Measurements from ENCODE around the gene FRK.
"Not testable (repeated sequence)": the region's sequence is repeated elsewhere in the genome, so short reads cannot be mapped to it uniquely, and the experiment has no call there.

The FRK gene

GRCh38 chr6:116096048-116096759, 35.5 kb upstream of the FRK start:
- H3K4me3 ChIP-seq (ENCODE audit: low read length); H3K27me3 ChIP-seq (ENCODE audit: insufficient read depth, low read length); H2AFZ ChIP-seq (ENCODE audit: low read depth, low read length); H3K9me3 ChIP-seq (ENCODE audit: low read length); H3K4me1 ChIP-seq (ENCODE audit: insufficient read depth, low read length); H3K36me3 ChIP-seq (ENCODE audit: insufficient read depth, low read length): not testable (repeated sequence)

- no peaks in the 10 kb centered on the region for H3K4me1 ChIP-seq (ENCODE audit: insufficient read depth, low read length)
- H3K9me3 ChIP-seq (ENCODE audit: low read length), result peaks cover 7% of the 10 kb centered on the region
- no peak overlapping the region for H3K4me3 ChIP-seq (ENCODE audit: low read length)
- no peaks in the 10 kb centered on the region for H3K27me3 ChIP-seq (ENCODE audit: insufficient read depth, low read length)
- no peak overlapping the region for H2AFZ ChIP-seq (ENCODE audit: low read depth, low read length)
- H3K36me3 ChIP-seq (ENCODE audit: insufficient read depth, low read length), result no peaks in the 10 kb centered on the region
These were observed 33.4 kb upstream of the FRK start for GRCh38 chr6:116094041-116094440.

DNA sequence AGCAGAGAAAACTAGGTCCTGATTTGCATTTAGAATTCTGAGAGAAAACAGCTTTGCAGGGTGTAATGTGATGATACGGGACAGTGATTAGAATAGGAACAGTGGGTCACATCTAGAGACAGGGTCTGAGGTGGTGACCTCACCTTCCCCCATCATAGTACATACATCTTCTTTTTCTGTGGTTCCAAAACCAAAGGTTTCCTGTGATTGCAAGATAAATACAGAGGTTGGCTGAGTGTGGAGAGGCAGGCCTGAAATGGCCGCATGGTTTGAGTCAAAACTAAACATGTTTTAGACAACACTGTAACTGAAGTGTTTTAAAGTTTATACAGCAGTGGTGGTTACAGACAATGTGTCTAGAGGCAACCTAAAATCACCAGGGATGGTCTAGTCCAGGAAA, 29.6 kb upstream of the FRK start:
- Histone ChIP-seq H2AFZ (ENCODE audit: low read depth, low read length) (no peak overlapping the region), H3K9me3 (ENCODE audit: low read length) (no peaks in the 10 kb centered on the region), H3K4me3 (ENCODE audit: low read length) (no peak overlapping the region), H3K4me1 (ENCODE audit: insufficient read depth, low read length) (no peaks in the 10 kb centered on the region), H3K36me3 (ENCODE audit: insufficient read depth, low read length) (no peaks in the 10 kb centered on the region), H3K27me3 (ENCODE audit: insufficient read depth, low read length) (no peaks in the 10 kb centered on the region)

GRCh38 chr6:116088946-116089345, 28.3 kb upstream of the FRK start:
- Histone ChIP-seq H3K4me3 (ENCODE audit: low read length) (no peak overlapping the region), H3K27me3 (ENCODE audit: insufficient read depth, low read length) (no peaks in the 10 kb centered on the region), H2AFZ (ENCODE audit: low read depth, low read length) (no peak overlapping the region), H3K9me3 (ENCODE audit: low read length) (no peaks in the 10 kb centered on the region), H3K4me1 (ENCODE audit: insufficient read depth, low read length) (no peaks in the 10 kb centered on the region), H3K36me3 (ENCODE audit: insufficient read depth, low read length) (no peaks in the 10 kb centered on the region)

DNA sequence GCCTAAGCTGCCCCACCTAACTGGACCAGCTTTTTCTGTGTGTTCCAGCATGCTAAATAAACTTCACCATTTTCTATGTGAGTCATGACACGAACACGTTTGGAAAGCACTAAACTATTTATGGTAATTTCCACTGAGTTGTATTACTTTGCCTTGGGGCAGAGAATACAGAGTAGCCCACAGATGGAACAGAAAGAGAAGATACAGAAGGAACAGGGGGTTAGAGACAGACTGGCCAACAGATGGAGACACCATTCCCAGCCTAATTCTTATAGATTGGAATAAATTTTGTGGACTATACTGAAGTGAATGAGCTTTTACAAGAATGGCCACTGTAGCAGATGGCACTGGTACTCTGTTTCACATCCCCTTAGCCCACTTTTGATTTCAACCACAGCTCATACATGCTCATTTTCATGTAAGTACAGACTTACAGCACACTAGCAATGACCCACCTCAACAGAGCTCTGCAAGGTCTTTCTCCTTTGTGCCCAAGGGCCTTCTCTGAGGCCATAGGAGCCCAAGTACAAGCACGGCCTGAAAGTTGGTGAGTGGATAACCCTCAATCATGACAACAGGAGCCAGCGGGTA, 26.8 kb upstream of the FRK start:
- H3K27me3 ChIP-seq (ENCODE audit: insufficient read depth, low read length), result no peaks in the 10 kb centered on the region
- H3K36me3 ChIP-seq (ENCODE audit: insufficient read depth, low read length), result no peaks in the 10 kb centered on the region
- H3K4me1 ChIP-seq (ENCODE audit: insufficient read depth, low read length), result no peaks in the 10 kb centered on the region
- H2AFZ ChIP-seq (ENCODE audit: low read depth, low read length), result no peak overlapping the region
- no peak overlapping the region for H3K4me3 ChIP-seq (ENCODE audit: low read length)
- H3K9me3 ChIP-seq (ENCODE audit: low read length), result no peaks in the 10 kb centered on the region

DNA sequence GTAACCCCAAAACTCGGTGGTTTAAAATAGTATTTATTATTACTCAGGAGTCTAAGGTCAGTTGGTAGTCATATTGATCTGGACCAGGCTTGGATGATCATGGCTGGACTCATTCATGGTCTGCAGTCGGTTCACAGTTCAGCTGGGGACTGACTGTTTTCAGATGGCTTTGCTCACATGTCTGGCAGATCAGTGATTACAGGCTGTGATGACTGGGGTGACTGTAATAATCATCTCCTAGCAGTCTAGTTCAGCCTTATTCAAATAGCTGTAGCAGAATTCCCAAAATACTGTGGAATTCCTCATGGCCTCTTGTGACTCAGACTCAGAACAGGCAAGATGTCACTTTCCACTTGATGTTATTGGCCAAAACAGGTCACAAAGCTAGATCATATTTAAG, 23.6 kb upstream of the FRK start:
- Histone ChIP-seq H3K4me3 (ENCODE audit: low read length) (no peak overlapping the region), H2AFZ (ENCODE audit: low read depth, low read length) (no peak overlapping the region), H3K36me3 (ENCODE audit: insufficient read depth, low read length) (no peaks in the 10 kb centered on the region), H3K4me1 (ENCODE audit: insufficient read depth, low read length) (no peaks in the 10 kb centered on the region), H3K27me3 (ENCODE audit: insufficient read depth, low read length) (no peaks in the 10 kb centered on the region), H3K9me3 (ENCODE audit: low read length) (no peaks in the 10 kb centered on the region)

- Histone ChIP-seq H3K27me3 (ENCODE audit: insufficient read depth, low read length) (no peaks in the 10 kb centered on the region), H2AFZ (ENCODE audit: low read depth, low read length) (no peak overlapping the region), H3K4me3 (ENCODE audit: low read length) (no peak overlapping the region), H3K36me3 (ENCODE audit: insufficient read depth, low read length) (no peaks in the 10 kb centered on the region), H3K9me3 (ENCODE audit: low read length) (no peaks in the 10 kb centered on the region), H3K4me1 (ENCODE audit: insufficient read depth, low read length) (no peaks in the 10 kb centered on the region)
These were observed 22.4 kb upstream of the FRK start for GRCh38 chr6:116083052-116083451.

DNA sequence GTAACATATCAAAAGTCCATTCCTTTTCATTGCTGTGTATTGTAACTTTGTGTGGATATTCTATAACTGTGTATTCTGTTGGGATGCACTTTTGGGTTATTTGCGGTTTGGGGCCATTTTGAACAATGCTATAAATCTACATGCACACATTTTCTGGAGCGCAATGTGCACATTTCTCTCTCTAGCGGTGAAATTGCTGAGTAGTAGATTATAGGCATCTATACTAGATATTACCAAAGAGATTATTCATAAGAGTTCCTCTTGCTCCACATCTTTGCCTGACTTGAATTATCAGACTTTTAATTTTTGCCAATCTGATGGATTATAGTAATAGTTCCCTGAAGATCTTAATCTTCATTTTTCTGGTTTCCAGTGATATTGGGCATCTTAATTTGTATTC, 18.3 kb upstream of the FRK start:
- Histone ChIP-seq H3K4me3 (ENCODE audit: low read length) (no peak overlapping the region), H3K36me3 (ENCODE audit: insufficient read depth, low read length) (no peaks in the 10 kb centered on the region), H2AFZ (ENCODE audit: low read depth, low read length) (no peak overlapping the region), H3K4me1 (ENCODE audit: insufficient read depth, low read length) (no peaks in the 10 kb centered on the region), H3K9me3 (ENCODE audit: low read length) (no peaks in the 10 kb centered on the region), H3K27me3 (ENCODE audit: insufficient read depth, low read length) (no peaks in the 10 kb centered on the region)

DNA sequence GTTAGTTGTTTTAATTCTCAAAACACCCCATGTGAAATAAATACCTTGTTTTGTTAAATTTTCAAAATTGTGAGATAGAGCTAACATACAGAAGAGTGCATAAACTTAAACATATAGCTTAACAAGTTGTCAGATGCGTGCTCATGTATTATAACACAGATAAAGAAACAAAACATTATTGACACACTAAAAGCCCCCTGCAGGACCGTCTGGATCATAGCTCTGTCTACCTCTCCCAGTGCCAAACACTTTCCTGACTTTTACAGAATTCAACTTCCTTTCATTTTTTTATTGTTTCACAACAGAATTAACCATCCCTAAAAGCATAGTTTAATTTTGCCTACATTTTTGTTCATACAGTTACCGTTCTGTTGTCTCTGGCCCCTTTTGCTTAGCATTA, 17.8 kb upstream of the FRK start:
- H3K4me3 ChIP-seq (ENCODE audit: low read length), result no peak overlapping the region
- no peaks in the 10 kb centered on the region for H3K4me1 ChIP-seq (ENCODE audit: insufficient read depth, low read length)
- H3K9me3 ChIP-seq (ENCODE audit: low read length), result no peaks in the 10 kb centered on the region
- no peaks in the 10 kb centered on the region for H3K27me3 ChIP-seq (ENCODE audit: insufficient read depth, low read length)
- no peak overlapping the region for H2AFZ ChIP-seq (ENCODE audit: low read depth, low read length)
- H3K36me3 ChIP-seq (ENCODE audit: insufficient read depth, low read length), result no peaks in the 10 kb centered on the region

- H3K4me1 ChIP-seq (ENCODE audit: insufficient read depth, low read length), result no peaks in the 10 kb centered on the region
- H3K27me3 ChIP-seq (ENCODE audit: insufficient read depth, low read length), result no peaks in the 10 kb centered on the region
- no peaks in the 10 kb centered on the region for H3K9me3 ChIP-seq (ENCODE audit: low read length)
- no peak overlapping the region for H2AFZ ChIP-seq (ENCODE audit: low read depth, low read length)
- H3K4me3 ChIP-seq (ENCODE audit: low read length), result no peak overlapping the region
- no peaks in the 10 kb centered on the region for H3K36me3 ChIP-seq (ENCODE audit: insufficient read depth, low read length)
These were observed 14.2 kb upstream of the FRK start for GRCh38 chr6:116074732-116075390.

GRCh38 chr6:116073765-116074440, 13.2 kb upstream of the FRK start:
- no peaks in the 10 kb centered on the region for H3K9me3 ChIP-seq (ENCODE audit: low read length)
- H3K36me3 ChIP-seq (ENCODE audit: insufficient read depth, low read length), result no peaks in the 10 kb centered on the region
- no peaks in the 10 kb centered on the region for H3K4me1 ChIP-seq (ENCODE audit: insufficient read depth, low read length)
- no peak overlapping the region for H3K4me3 ChIP-seq (ENCODE audit: low read length)
- no peaks in the 10 kb centered on the region for H3K27me3 ChIP-seq (ENCODE audit: insufficient read depth, low read length)
- no peak overlapping the region for H2AFZ ChIP-seq (ENCODE audit: low read depth, low read length)

- H3K9me3 ChIP-seq (ENCODE audit: low read length), result no peaks in the 10 kb centered on the region
- H3K36me3 ChIP-seq (ENCODE audit: insufficient read depth, low read length), result no peaks in the 10 kb centered on the region
- no peaks in the 10 kb centered on the region for H3K4me1 ChIP-seq (ENCODE audit: insufficient read depth, low read length)
- H3K27me3 ChIP-seq (ENCODE audit: insufficient read depth, low read length), result no peaks in the 10 kb centered on the region
- H3K4me3 ChIP-seq (ENCODE audit: low read length), result no peak overlapping the region
- no peak overlapping the region for H2AFZ ChIP-seq (ENCODE audit: low read depth, low read length)
These were observed 11.7 kb upstream of the FRK start for GRCh38 chr6:116072368-116072767.

GRCh38 chr6:116070616-116071389, 10.1 kb upstream of the FRK start:
- Histone ChIP-seq H3K9me3 (ENCODE audit: low read length) (no peaks in the 10 kb centered on the region), H3K36me3 (ENCODE audit: insufficient read depth, low read length) (no peaks in the 10 kb centered on the region), H2AFZ (ENCODE audit: low read depth, low read length) (no peak overlapping the region), H3K4me1 (ENCODE audit: insufficient read depth, low read length) (no peaks in the 10 kb centered on the region), H3K4me3 (ENCODE audit: low read length) (no peak overlapping the region), H3K27me3 (ENCODE audit: insufficient read depth, low read length) (no peaks in the 10 kb centered on the region)
